ENCODE results near the gene EBI3.

- TF ChIP-seq CTCF (IDR thresholded peaks at IDR 0.05) (no peak), EZH2 (IDR thresholded peaks at IDR 0.05; ENCODE audit: borderline replicate concordance, insufficient read depth, low read depth, low read length, poor library complexity, severe bottlenecking) (no peak)
Observed at GRCh38 chr19:4210166-4210731, 19.1 kb upstream of the EBI3 start.
